Activated T-helper 17 cell treated with anti-CD3 and anti-CD28 coated beads, Interleukin-2, amount 50 U/mL, for 72 hours (primary cell): ENCODE measurements around the gene FADS2. TPM values are rescaled to one million over a fixed set of nuclear protein-coding genes. Genes with fewer than 3 reads are reported as not detected.

Source experiments
- ATAC-seq: fragments of 150-1000 bp; cut with Tn5 transposase; replicated peaks from 2 replicates; pipeline ENCODE4 v1.10.0; 2021; ENCODE audit warnings: mild to moderate bottlenecking, moderate library complexity
- H3K27ac Mint-ChIP-seq: one replicate; pipeline ENCODE4 v1.8.0; 2022; ENCODE audit warnings: mixed read lengths
- H3K27me3 Mint-ChIP-seq: one replicate; pipeline ENCODE4 v1.8.0; 2022; ENCODE audit warnings: mixed read lengths
- H3K36me3 Mint-ChIP-seq: one replicate; pipeline ENCODE4 v1.8.0; 2022; ENCODE audit warnings: low read depth, mild to moderate bottlenecking, mixed read lengths
- H3K4me1 Mint-ChIP-seq: one replicate; pipeline ENCODE4 v1.8.0; 2022; ENCODE audit warnings: mixed read lengths
- H3K4me3 Mint-ChIP-seq: one replicate; pipeline ENCODE4 v1.8.0; 2022; ENCODE audit warnings: mild to moderate bottlenecking, mixed read lengths
- H3K9me3 Mint-ChIP-seq: one replicate; pipeline ENCODE4 v1.8.0; 2022; ENCODE audit warnings: mixed read lengths
- total RNA-seq, 2 donors: library from RNA; stranded (reverse); gene quantifications; one replicate each; pipeline ENCODE4 v1.2.3, GENCODE V29; 2022

The FADS2 gene
- total RNA-seq, 2 donors from 2014 or later = 9.4 to 58.3 TPM

DNA sequence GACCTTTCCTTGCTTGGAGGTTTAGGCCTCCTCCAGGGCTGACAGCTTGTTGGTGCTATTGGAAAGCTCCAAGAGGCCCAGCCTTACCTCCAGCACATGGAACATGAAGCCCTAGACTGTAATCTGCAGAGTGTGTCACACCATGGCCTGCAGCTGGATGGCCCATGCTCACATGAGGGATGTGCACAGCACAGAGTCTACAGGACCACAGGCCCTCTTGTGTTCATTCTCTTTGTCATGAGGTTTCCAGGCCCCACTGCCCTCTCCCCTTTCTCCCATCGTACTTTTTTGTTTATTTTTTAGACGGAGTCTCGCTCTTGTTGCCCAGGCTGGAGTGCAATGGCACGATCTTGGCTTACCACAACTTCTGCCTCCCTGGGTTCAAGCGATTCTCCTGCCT is 21.3 kb upstream of the FADS2 start:
- Mint-ChIP-seq H3K4me1 (no peaks in the 10 kb centered on the region), H3K36me3 (peaks cover 62% of the 10 kb centered on the region), H3K27me3 (no peaks in the 10 kb centered on the region), H3K4me3 (no peak overlapping the region), H3K9me3 (no peaks in the 10 kb centered on the region), H3K27ac (no peak overlapping the region)
- ATAC-seq = no peak

DNA sequence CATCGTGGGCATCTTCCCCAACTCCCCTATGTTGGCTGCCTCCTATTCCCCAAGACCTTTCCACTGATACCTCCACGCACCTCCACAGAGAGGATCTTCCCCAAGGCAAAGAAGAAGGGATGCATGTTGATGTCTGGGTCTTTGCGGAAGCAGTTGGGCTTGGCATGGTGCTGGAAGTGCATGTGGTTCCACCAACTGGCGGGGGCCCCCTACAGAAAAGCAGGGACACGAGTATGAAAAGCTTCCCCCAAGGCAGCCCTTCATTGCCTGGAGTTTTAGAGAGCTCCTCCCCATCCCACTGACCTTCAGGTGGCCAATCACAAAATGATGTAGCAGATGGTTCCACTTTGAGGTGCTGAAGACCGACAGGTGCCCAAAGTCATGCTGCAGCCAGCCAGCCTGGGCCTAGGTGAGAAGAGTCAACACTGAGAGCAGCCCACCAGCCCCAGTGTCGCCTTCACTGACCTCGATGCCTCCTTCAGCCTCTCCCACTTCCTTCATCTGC is 17.4 kb upstream of the FADS2 start:
- Mint-ChIP-seq H3K4me1 (no peaks in the 10 kb centered on the region), H3K36me3 (peaks cover 48% of the 10 kb centered on the region), H3K27me3 (peaks cover 3% of the 10 kb centered on the region), H3K4me3 (no peak overlapping the region), H3K9me3 (no peaks in the 10 kb centered on the region), H3K27ac (no peak overlapping the region)
- ATAC-seq = no peak

DNA sequence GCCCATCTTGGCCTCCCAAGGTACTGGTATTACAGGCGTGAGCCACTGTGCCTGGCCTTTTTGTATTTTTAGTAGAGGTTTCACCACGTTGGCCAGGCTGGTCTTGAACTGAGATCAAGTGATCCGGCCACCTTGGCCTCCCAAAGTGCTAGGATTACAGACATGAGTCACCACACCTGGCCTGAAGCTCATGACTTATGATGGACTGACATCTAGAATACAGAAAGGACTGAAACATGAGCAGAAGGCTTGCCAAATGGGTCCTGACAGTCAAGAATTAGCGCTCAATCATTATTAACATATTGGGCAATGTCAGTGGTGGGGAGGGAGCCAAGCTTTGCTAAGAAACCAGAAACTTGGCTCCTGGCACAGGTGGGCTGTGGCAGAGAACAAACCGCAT is 16.3 kb upstream of the FADS2 start:
- H3K27me3 Mint-ChIP-seq = peaks cover 3% of the 10 kb centered on the region
- H3K9me3 Mint-ChIP-seq = no peaks in the 10 kb centered on the region
- peaks cover 47% of the 10 kb centered on the region for H3K36me3 Mint-ChIP-seq
- ATAC-seq = no peak
- no peaks in the 10 kb centered on the region for H3K4me1 Mint-ChIP-seq
- H3K4me3 Mint-ChIP-seq = no peak overlapping the region
- H3K27ac Mint-ChIP-seq = no peak overlapping the region

DNA sequence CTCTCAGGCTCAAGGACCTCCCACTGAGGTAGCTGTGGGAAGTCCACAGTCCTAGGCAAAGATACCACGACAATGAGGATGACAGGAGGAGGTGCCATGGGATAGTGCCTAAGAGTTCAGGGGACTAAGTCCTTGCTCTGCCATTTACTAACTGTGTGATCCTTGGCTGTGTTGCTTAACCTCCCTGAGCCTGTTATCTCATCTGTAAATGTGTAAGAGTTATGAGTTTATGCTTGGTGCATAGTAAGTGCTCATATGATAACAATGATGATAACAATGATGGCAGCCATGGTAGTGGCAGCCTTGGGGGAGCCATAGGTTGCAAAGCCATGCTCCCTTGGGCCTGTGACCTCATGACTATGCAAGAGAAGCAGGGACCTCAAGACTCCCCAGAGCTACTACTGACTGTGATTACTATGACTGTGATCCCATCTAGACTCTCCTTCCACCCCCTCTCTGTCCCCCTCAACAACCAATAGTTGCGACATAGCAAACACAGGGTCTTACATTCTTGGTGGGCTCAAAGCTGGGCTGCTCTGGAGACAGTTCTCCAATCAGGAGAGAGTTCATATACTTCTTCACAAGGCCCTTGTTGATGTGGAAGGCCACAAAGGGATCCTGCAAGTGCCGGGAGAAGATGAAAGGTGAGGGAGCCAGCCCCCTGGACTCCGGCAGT is 15.2 kb upstream of the FADS2 start:
- no peak overlapping the region for H3K4me3 Mint-ChIP-seq
- no peak for ATAC-seq
- no peaks in the 10 kb centered on the region for H3K9me3 Mint-ChIP-seq
- H3K36me3 Mint-ChIP-seq = peaks cover 39% of the 10 kb centered on the region
- H3K4me1 Mint-ChIP-seq = no peaks in the 10 kb centered on the region
- no peak overlapping the region for H3K27ac Mint-ChIP-seq
- peaks cover 3% of the 10 kb centered on the region for H3K27me3 Mint-ChIP-seq

DNA sequence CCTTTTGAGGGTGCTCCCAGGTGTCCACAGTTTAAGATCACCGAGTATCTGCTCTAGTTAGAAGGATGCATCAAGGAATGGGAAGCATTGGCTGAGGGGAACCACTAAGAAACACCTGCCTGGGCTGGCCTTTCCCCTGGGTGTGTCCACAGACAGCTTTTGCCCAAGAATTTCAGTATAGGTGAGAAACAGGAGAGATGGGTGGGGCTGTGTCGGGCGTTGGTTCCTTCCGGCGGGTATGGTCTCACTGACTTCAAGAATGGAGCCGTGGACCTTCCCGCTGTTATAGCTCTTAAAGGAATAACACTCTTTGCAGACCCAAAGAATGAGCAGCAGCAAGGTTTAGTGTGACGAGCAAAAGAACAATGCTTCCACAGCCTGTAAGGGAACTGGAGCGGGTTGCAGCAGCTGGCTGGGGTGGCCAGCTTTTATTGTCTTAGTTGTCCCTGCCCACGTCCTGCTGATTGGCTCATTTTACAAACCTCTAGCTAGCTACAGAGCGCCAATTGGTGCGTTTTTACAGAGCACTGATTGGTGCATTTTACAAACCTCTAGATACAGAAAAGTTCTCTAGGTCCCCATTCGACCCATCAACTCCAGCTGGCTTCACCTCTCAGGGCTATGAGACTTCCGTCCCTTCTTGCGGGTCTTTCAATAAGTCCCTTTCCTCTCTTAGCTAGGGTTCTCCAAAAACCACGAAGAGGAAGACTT is 13.7 kb upstream of the FADS2 start:
- Mint-ChIP-seq H3K36me3 (peaks cover 29% of the 10 kb centered on the region), H3K4me1 (no peaks in the 10 kb centered on the region), H3K27ac (peak overlapping the region; percentile 74), H3K4me3 (peak overlapping the region; percentile 91), H3K9me3 (no peaks in the 10 kb centered on the region), H3K27me3 (peaks cover 3% of the 10 kb centered on the region)
- no peak for ATAC-seq

DNA sequence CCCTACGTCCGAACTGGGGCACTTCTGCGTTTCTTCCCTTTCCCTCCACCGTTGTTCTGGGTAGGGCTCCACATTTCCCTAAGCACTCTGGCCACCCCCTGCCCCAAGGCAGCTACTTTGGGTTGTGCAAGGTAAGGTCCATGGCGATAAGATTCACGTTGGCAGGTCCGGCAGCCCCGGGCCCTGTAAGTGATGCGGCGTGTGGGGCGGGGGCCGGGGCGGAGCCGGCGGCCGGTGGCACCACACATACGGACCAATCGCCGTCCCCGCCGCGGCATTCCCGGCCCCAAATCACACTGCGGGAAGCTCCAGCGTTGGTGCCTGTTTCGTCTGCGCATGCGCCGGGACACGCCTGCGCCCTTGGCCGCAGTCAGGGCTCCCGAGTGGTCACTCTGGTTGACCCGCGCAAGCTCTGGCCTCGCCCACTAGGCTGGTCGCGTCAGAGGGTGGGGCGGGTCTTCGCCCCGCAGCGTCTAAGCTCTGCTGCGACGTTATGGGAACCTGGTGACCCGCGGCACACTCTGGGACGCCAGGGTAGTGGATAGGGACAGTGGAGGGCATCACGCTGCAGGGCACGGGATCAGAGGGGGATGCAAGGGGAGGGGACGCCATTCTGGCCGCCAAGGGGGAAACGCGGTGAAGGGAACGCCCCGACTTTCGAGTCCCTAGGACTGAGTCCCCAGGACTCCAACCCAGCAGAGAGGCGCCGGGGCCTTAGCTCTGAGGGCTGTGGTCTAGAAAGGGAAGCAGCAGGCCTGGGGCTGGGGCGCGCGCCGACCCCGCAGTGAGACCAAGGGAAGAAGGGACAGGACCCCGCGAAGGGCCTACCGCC is 12.9 kb upstream of the FADS2 start:
- H3K36me3 Mint-ChIP-seq = peaks cover 21% of the 10 kb centered on the region
- H3K4me1 Mint-ChIP-seq = no peaks in the 10 kb centered on the region
- peaks cover 3% of the 10 kb centered on the region for H3K27me3 Mint-ChIP-seq
- H3K27ac Mint-ChIP-seq = peak overlapping the region; percentile 74
- H3K4me3 Mint-ChIP-seq = peak overlapping the region; percentile 91
- peak; percentile 73 for ATAC-seq
- no peaks in the 10 kb centered on the region for H3K9me3 Mint-ChIP-seq

DNA sequence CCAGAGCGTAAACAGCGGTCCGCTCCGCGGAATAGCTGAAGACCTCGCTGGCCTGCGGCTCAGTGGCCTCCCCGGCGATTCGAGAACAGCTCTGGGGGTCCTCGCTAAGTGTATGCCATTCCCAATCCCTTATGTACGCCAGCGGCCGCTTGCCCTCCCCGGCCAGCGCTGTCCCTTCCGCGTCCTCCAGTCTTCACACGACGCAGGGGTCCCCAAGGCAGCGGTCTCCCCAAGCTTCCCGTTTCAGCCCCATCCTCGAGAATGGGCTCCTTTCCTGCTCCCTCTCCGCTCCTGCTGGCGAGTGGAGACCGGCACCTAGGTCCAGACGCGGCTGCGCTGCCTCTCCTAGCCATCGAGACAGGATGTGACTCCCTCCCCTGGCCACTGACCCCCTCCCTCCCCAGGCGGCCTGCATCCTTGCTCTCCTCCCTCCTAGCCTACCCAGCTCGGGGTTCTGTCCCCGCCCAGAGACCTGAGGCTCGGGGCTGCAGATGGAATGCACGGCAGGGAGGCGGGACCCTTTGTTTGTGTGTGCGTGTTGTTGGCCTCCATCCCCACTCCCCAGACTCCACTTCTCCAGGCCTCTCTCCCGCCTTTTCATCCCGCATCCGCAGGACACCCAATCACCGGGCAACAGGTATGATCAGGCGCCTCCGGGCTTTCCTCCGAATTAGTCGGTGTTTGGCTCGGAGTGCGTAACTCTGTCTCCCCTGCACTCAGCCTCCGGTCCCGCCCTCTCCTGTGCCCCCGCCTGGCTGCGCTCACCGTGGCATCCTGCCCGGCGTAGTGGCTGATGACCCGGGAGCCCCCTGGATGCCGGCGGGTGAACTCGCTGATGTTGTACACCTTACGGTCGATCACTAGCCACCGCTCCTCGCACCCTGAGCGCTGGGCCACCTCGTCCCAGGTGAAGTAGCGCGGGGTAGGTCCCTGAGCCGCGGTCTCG is 12.0 kb upstream of the FADS2 start:
- Mint-ChIP-seq H3K4me1 (no peaks in the 10 kb centered on the region), H3K27me3 (peaks cover 3% of the 10 kb centered on the region), H3K27ac (peak overlapping the region; percentile 74), H3K4me3 (peak overlapping the region; percentile 91), H3K9me3 (no peaks in the 10 kb centered on the region), H3K36me3 (peaks cover 14% of the 10 kb centered on the region)
- peak; percentile 55 for ATAC-seq

DNA sequence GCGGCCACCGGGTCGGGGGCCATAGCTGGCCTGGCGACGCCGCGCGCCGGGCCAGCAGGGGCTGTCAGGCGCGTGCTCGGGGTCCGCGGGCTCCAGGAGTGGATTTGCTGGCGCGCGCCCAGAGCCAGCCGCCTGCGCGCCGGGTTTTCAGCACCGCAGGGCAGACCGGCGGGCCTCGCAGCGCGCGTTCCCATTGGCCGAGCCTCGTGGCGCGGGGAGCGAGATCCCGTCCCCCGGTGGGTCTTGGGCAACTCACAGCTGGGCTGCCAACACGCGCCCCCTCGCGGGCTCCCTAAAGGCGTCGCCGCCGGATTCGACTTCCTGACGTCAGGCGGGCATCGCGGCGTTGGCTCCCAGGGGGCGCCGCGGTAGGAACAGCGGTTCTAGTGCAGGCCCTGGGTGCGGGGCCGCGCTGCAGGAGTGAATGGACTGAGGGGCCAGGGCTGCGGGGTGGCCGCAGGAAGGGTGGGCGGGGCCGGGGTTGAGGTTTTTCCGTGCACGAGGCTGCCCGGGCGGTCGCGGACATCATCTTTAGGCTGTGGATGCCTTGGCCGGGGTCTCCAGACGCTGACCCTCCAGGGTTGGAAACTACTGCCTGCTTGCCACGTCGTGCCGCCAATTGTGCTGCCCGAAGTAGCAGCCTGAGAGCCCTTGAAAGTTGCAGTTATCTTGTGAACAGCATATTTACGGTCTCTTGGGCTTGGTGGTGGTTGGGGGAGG is 11.2 kb upstream of the FADS2 start, which contains the start of gene FADS1:
Gene FADS1 (minus strand): TSS at position 268 of the 720 bp plus-strand sequence. CDS start 74 bp downstream, at position 194.
- peaks cover 3% of the 10 kb centered on the region for H3K27me3 Mint-ChIP-seq
- H3K36me3 Mint-ChIP-seq = peaks cover 10% of the 10 kb centered on the region
- peak within 1 kb of the TSS; percentile 91 for H3K4me3 Mint-ChIP-seq
- H3K27ac Mint-ChIP-seq = peak within 1 kb of the TSS; percentile 74
- H3K9me3 Mint-ChIP-seq = no peaks in the 10 kb centered on the region
- H3K4me1 Mint-ChIP-seq = no peaks in the 10 kb centered on the region
- peak; percentile 61 for ATAC-seq

DNA sequence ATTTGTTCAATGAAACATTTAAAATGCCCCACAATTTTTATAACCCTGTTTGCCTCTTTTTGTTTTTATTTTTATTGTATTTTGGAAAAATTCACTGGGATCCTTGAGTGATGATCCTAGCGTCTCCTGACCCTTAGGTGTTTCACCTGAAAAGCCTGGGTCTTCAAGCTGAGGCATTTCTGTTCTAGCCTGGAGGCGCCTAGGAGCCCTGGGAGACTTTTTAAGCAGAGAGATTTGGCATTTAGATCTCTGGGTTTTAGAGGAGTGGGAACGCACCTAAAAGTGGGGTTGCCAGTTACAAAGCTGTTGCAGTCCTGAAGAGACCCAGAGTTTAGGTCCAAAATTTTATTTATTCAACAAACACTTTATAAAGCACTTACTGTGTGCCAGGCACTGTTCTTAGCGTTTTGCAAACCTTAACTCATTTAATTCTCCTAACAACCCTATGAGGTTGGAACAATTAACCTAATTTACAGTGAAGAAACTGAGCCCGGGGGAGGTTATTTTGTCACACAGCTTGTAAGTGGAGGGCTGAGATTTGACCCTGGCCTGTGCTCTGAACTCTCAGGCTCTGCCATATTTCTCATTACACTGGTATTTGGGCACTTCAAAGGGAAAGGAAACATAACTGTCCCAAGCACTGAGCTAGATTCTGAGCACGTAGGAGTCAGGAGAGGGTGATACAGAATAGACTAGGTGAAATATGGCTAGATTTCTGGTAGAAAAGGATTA is 10.5 kb upstream of the FADS2 start:
- no peaks in the 10 kb centered on the region for H3K9me3 Mint-ChIP-seq
- peaks cover 8% of the 10 kb centered on the region for H3K36me3 Mint-ChIP-seq
- H3K4me3 Mint-ChIP-seq = peak overlapping the region; percentile 91
- H3K27me3 Mint-ChIP-seq = peaks cover 3% of the 10 kb centered on the region
- ATAC-seq = no peak
- no peaks in the 10 kb centered on the region for H3K4me1 Mint-ChIP-seq
- no peak overlapping the region for H3K27ac Mint-ChIP-seq

DNA sequence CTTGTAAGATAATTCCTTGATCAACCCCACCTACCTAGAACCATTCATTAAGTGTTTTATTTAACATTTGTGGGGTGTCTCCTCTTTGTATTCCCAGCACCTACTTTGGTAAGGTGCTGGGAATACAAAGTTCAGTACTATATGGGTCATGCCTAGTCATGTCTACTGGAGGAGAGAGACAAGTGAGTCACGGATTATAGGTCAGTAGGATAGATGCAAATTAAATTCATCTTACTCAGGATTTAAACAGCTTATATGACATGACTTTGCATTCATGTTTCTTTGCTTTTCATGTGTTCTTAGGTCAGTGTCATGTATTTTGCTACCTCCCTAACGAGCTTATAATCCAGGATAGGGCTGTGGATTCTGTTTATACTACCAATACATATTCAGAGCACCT is 7.9 kb upstream of the FADS2 start:
- Mint-ChIP-seq H3K27ac (no peak overlapping the region), H3K4me3 (no peak overlapping the region), H3K9me3 (no peaks in the 10 kb centered on the region), H3K36me3 (peaks cover 3% of the 10 kb centered on the region), H3K27me3 (no peaks in the 10 kb centered on the region), H3K4me1 (no peaks in the 10 kb centered on the region)
- peak; percentile 29 for ATAC-seq

DNA sequence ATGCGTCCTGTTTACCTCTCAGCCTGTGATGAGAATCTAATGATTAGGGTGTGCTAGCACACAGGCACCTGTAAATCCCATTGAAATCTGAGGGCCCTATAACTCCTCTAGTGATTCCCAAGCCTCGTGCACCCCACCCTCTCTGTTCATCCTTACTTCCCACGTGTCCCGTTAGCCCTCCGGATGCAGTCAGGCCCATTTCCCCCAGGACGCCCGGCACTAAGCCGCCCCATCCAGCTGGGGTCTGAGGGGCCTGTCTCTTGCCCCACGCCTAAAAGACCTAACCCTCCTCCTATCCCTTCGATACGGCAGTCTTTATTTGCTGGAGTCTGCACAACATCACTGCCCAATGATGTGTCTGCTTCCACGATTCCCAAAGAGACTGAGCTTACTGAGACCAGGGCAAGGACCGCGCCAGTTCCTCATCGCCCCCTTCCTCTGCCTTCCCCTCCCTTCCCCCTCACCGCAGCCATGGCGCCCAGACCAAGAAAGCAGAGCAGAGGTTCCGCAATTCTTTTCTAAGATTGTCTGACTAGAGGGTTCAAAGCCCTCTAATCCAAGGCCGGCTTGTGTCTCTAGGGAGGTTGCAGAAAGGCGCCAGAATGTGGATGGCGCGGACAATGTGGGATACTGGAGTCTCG is 1.1 kb upstream of the FADS2 start:
- peak overlapping the region; percentile 77 for H3K4me3 Mint-ChIP-seq
- H3K36me3 Mint-ChIP-seq = no peaks in the 10 kb centered on the region
- H3K4me1 Mint-ChIP-seq = peaks cover 8% of the 10 kb centered on the region
- no peaks in the 10 kb centered on the region for H3K27me3 Mint-ChIP-seq
- peak; percentile 2 for ATAC-seq
- no peaks in the 10 kb centered on the region for H3K9me3 Mint-ChIP-seq
- no peak overlapping the region for H3K27ac Mint-ChIP-seq

DNA sequence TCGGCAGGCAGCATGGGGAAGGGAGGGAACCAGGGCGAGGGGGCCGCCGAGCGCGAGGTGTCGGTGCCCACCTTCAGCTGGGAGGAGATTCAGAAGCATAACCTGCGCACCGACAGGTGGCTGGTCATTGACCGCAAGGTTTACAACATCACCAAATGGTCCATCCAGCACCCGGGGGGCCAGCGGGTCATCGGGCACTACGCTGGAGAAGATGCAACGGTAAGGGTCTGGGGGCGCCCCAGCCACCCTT is 204 bp downstream of the FADS2 start:
- no peak for ATAC-seq
- Mint-ChIP-seq H3K4me1 (peaks cover 10% of the 10 kb centered on the region), H3K27ac (peak overlapping the region; percentile 43), H3K27me3 (no peaks in the 10 kb centered on the region), H3K36me3 (no peaks in the 10 kb centered on the region), H3K9me3 (no peaks in the 10 kb centered on the region), H3K4me3 (peak overlapping the region; percentile 77)
